Stimulated activated naive B cell treated with anti-CD40 and anti-IgM and Interleukin-4, amounts not matched to agents 10 μg/mL and 1 μg/mL and 100 μg/mL, for 72 hours (primary cell): ENCODE data around the gene ZNF330.
"Not testable (repeated sequence)": the region's sequence is repeated elsewhere in the genome, so short reads cannot be mapped to it uniquely, and the experiment has no call there.

Experiments used
- ATAC-seq, 2 donors: fragments of 150-1000 bp; cut with Tn5 transposase; replicated peaks; 2 replicates each; pipeline ENCODE4 v1.10.0; 2021; ENCODE audit warnings: moderate library complexity in 1 of 2
- DNase-seq: peaks from one replicate; pipeline ENCODE4 v3.0.0; 2021
- H3K27ac Mint-ChIP-seq: one replicate; pipeline ENCODE4 v1.8.0; 2022; ENCODE audit warnings: mild to moderate bottlenecking, mixed read lengths
- H3K27me3 Mint-ChIP-seq, 2 donors: one replicate each; pipeline ENCODE4 v1.8.0; 2022; ENCODE audit warnings: mixed read lengths in 2 of 2
- H3K36me3 Mint-ChIP-seq, 2 donors: one replicate each; pipeline ENCODE4 v1.8.0; 2022; ENCODE audit warnings: mixed read lengths in 2 of 2, mild to moderate bottlenecking in 1 of 2
- H3K4me1 Mint-ChIP-seq, 2 donors: one replicate each; pipeline ENCODE4 v1.8.0; 2022; ENCODE audit warnings: mixed read lengths in 2 of 2, mild to moderate bottlenecking in 1 of 2
- H3K4me3 Mint-ChIP-seq, 2 donors: one replicate each; pipeline ENCODE4 v1.8.0; 2022; ENCODE audit warnings: mild to moderate bottlenecking in 2 of 2, mixed read lengths in 2 of 2, moderate library complexity in 1 of 2
- H3K9me3 Mint-ChIP-seq, 2 donors: one replicate each; pipeline ENCODE4 v1.8.0; 2022; ENCODE audit warnings: mixed read lengths in 2 of 2, mild to moderate bottlenecking in 1 of 2

ZNF330 gene

GRCh38 chr4:141220691-141221659 lies at the start of gene ZNF330:
ZNF330 (plus strand) TSS chr4:141220895; CDS start chr4:141222372, 1,477 bp downstream.
- H3K4me3 Mint-ChIP-seq = peak within 1 kb of the TSS; percentile 90 to 97
- H3K36me3 Mint-ChIP-seq = peaks cover 14 to 18% of the 10 kb centered on the region in 2 donors
- H3K27ac Mint-ChIP-seq = peak within 1 kb of the TSS; percentile 96
- H3K9me3 Mint-ChIP-seq = no peaks in the 10 kb centered on the region
- DNase-seq (peak; percentile 86), ATAC-seq (peak; percentile 87 to 91)
- peaks cover 17 to 27% of the 10 kb centered on the region in 2 donors for H3K4me1 Mint-ChIP-seq
- H3K27me3 Mint-ChIP-seq = peaks cover 7 to 10% of the 10 kb centered on the region in 2 donors

- Mint-ChIP-seq H3K27ac (no peak overlapping the region), H3K9me3 (peaks cover 0 to 2% of the 10 kb centered on the region in 2 donors), H3K27me3 (peaks cover 5% of the 10 kb centered on the region in 2 donors), H3K4me1 (peaks cover 0 to 8% of the 10 kb centered on the region in 2 donors), H3K36me3 (no peaks in the 10 kb centered on the region), H3K4me3 (no peak overlapping the region)
- no peak for DNase-seq
- ATAC-seq = peak; percentile 59 to 60
Observed at GRCh38 chr4:141174457-141174856, 46.2 kb upstream of the ZNF330 start.

DNA sequence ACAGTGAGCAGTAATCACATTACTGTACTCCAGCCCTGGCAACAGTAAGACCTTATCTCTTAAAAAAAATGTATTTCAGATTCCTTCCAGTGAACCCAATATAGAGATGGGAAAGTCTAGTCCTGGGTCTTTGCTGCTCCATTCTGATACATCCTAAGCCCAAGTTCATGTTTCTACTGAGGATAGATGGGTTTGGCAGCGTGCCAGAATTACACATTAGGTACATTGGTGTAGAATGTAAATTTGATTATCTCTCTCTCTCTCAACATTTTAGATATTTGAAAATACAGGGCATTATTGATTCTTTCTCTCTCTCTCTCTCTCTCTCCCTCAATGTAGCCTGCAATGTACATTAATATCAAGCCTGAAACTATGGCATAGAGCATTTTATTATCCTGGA lies 43.5 kb upstream of the ZNF330 start:
- Mint-ChIP-seq H3K4me1 (peaks cover 0 to 8% of the 10 kb centered on the region in 2 donors), H3K27me3 (peaks cover 5 to 11% of the 10 kb centered on the region in 2 donors), H3K9me3 (no peaks in the 10 kb centered on the region), H3K4me3 (no peak overlapping the region), H3K36me3 (no peaks in the 10 kb centered on the region), H3K27ac (no peak overlapping the region)
- DNase-seq (no peak), ATAC-seq (no peak)

DNA sequence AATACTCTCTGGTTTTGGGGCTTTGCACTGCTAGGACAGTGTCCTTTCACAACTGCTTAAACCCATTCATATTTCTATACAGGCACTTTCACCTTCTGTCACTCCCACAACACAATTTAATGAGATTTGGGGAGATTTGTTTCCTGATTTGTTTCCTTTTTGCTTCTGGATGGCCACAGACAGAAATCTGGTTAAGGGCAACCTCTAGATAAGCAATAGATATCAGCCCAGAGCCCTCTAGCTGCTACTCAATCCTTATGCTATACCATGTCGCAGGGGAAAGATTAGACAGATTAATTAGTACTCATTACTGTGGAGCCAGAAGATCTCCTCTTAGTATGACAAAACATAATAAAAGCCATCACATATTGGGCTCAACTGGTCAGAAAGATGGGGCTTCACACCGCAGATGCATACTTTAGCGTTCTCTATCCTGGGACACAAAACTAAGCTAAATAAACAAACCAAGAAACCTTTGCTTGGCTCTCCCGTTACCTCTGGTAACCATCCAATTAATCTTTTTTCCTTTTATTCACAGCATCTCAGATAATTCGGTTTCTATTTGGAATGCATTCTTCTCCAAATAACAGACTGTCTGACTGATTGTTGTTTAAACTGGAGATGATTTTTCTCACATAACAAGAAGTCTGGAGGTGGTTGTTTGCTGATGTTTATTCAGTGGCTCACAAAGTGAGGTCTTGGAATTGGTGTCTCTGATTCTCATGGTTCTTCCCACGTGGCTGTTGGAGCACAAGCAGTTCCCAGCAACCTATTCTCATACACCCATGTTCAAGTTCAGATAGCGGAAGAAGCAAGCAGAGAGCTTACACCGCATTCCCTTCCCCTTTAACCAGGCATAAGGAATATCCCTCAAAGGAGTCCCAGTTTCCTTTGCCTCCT lies 41.0 kb upstream of the ZNF330 start:
- peaks cover 0 to under 1% of the 10 kb centered on the region in 2 donors for H3K4me1 Mint-ChIP-seq
- no peak for DNase-seq
- H3K27ac Mint-ChIP-seq = no peak overlapping the region
- peaks cover 0 to 2% of the 10 kb centered on the region in 2 donors for H3K9me3 Mint-ChIP-seq
- no peak for ATAC-seq
- H3K36me3 Mint-ChIP-seq = no peaks in the 10 kb centered on the region
- H3K27me3 Mint-ChIP-seq = peaks cover 5 to 18% of the 10 kb centered on the region in 2 donors
- H3K4me3 Mint-ChIP-seq = no peak overlapping the region

DNA sequence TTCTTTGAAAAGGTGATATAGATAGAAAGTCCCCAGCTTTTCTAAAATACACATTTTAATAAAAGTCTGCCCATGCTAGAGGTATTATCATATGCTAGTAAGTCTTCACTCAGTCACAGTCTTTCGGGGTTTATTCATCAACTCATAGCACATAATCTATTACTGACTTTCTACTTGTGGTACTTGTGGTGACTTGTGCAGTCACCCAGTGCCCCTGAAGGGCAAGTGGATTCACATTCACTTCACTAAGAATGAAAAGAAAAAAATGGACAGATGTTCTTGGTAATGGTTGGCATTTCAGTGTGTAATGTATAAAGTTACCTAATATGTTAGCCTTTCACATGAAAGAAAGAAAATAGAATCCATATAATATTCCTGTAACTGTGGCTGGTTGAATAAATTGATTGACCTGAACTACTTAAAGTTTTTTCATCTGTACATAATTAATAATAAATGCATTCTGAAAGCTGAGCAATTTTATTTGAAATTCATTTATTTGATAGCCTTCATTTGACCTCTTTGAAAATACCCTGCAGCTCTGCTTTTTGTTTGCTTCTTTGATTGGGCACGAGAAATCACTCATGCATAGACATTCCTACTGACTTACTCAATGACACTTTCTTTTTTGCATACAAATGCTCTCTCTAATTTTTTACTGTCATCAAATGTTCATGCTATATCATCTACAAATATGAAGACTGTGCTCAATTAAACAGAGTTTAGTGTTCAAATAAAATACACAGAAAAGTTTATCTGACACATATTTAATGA lies 39.5 kb upstream of the ZNF330 start:
- Mint-ChIP-seq H3K4me3 (no peak overlapping the region), H3K9me3 (peaks cover 0 to 2% of the 10 kb centered on the region in 2 donors), H3K36me3 (no peaks in the 10 kb centered on the region), H3K4me1 (no peaks in the 10 kb centered on the region), H3K27ac (no peak overlapping the region), H3K27me3 (peaks cover 5 to 19% of the 10 kb centered on the region in 2 donors)
- DNase-seq = no peak
- ATAC-seq = peak in 1 of 2 donors; percentile 42

DNA sequence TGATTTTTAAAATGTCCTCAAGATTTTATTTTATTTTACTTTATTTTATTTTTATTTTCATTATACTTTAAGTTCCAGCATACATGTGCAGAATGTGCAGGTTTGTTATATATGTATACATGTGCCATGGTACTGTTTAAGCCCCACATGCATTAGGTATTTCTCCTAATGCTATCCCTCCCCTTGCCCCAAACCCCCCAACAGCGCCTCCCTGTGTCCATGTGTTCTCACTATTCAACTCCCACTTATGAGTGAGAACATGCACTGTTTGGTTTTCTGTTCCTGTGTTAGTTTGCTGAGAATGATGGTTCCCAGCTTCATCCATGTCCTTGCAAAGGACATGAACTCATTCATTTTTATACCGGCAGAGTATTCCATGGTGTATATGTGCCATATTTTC lies 37.2 kb upstream of the ZNF330 start:
- H3K4me1 Mint-ChIP-seq, H3K9me3 Mint-ChIP-seq, H3K4me3 Mint-ChIP-seq, ATAC-seq, H3K27ac Mint-ChIP-seq, H3K36me3 Mint-ChIP-seq, DNase-seq: not testable (repeated sequence)
- peaks cover 12 to 28% of the 10 kb centered on the region in 2 donors for H3K27me3 Mint-ChIP-seq

- Mint-ChIP-seq H3K36me3 (no peaks in the 10 kb centered on the region), H3K9me3 (no peaks in the 10 kb centered on the region), H3K4me1 (no peaks in the 10 kb centered on the region), H3K4me3 (no peak overlapping the region), H3K27ac (no peak overlapping the region), H3K27me3 (peaks cover 15 to 23% of the 10 kb centered on the region in 2 donors)
- DNase-seq (no peak), ATAC-seq (no peak)
Observed at GRCh38 chr4:141192564-141192963, 28.1 kb upstream of the ZNF330 start.

DNA sequence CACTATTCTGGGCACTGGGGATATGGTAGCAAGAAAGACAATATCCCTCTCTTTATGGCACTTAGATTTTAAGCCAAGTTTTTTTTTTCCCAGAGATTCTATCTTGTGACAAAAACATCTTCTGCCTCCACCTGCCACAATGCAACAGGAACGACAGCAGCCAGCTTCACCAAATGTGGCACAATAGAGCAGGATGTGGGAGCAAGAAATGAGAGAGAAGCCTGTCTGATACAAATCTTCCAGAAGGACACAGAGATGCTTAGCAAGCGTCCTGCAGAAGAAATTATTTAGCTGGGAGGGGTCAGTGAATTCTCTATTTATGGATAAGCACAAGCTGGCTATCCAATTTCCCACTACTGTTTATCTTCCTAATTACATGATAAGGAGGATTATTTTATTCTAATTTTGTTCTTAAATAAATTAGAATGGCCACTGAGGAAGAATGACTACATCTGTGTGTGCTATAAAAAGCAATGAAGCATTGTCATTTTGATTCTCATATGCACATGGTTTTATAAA lies 27.1 kb upstream of the ZNF330 start:
- H3K27ac Mint-ChIP-seq = no peak overlapping the region
- H3K27me3 Mint-ChIP-seq = peaks cover 15 to 17% of the 10 kb centered on the region in 2 donors
- no peaks in the 10 kb centered on the region for H3K9me3 Mint-ChIP-seq
- ATAC-seq (no peak), DNase-seq (no peak)
- H3K4me1 Mint-ChIP-seq = no peaks in the 10 kb centered on the region
- H3K4me3 Mint-ChIP-seq = no peak overlapping the region
- H3K36me3 Mint-ChIP-seq = no peaks in the 10 kb centered on the region

DNA sequence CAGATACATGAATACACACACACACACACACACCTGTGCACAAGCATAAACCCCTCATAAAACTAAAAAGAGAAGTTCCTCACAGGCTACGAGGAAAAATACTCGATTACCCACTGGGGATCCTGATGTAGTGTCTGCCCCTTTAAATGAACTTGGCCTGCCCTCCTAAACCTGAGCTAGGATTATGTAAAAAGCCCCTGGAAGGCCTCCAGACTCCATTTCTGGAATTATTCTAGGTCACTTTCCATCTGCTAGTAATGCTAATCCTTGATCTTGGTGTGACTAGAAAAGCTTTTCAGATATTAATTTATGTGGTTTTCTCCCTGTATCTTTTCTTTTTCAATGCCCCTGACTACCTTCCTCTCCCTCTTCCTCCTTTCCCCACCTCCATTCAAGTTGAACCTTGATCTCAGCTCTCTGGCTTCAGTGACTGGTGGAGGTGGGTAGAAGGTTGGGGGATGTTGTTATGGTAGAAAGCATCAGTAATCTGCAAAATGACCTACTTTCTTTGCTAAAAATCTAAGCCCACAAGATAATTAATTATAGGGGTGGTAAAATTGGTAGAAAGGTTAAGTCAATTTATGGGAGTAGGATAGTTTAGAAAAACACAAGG lies 25.5 kb upstream of the ZNF330 start:
- no peak overlapping the region for H3K4me3 Mint-ChIP-seq
- H3K9me3 Mint-ChIP-seq = peaks cover 0 to 1% of the 10 kb centered on the region in 2 donors
- no peaks in the 10 kb centered on the region for H3K36me3 Mint-ChIP-seq
- no peak overlapping the region for H3K27ac Mint-ChIP-seq
- DNase-seq (no peak), ATAC-seq (no peak)
- peaks cover 9 to 11% of the 10 kb centered on the region in 2 donors for H3K27me3 Mint-ChIP-seq
- no peaks in the 10 kb centered on the region for H3K4me1 Mint-ChIP-seq

GRCh38 chr4:141196227-141196933 lies 24.3 kb upstream of the ZNF330 start:
- ATAC-seq = no peak
- Mint-ChIP-seq H3K4me3 (no peak overlapping the region), H3K27ac (no peak overlapping the region), H3K9me3 (peaks cover 0 to 2% of the 10 kb centered on the region in 2 donors), H3K36me3 (no peaks in the 10 kb centered on the region), H3K27me3 (peaks cover 8 to 9% of the 10 kb centered on the region in 2 donors), H3K4me1 (no peaks in the 10 kb centered on the region)
- no peak for DNase-seq

DNA sequence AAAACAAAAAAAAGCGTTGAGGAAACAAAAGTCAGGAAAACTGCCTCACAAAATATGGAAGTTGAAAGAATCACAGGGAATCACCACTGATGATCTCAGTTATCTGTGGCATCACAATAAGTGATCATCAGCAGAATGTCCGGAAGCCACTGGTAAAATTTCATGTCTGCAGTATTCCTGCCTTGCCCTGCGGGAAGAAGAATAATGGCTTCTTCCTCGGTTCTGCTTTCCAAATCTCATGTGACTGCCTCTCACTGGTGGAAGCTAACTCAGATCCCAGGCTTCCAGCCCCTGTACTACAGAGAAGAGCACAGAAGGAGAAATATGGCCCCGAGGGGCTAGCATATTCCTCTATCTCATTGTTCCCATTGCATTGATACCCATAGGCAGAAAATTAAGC lies 12.7 kb upstream of the ZNF330 start:
- Mint-ChIP-seq H3K27me3 (peaks cover 12 to 16% of the 10 kb centered on the region in 2 donors), H3K27ac (no peak overlapping the region), H3K9me3 (no peaks in the 10 kb centered on the region), H3K4me3 (no peak overlapping the region), H3K36me3 (no peaks in the 10 kb centered on the region), H3K4me1 (no peaks in the 10 kb centered on the region)
- DNase-seq (no peak), ATAC-seq (no peak)

DNA sequence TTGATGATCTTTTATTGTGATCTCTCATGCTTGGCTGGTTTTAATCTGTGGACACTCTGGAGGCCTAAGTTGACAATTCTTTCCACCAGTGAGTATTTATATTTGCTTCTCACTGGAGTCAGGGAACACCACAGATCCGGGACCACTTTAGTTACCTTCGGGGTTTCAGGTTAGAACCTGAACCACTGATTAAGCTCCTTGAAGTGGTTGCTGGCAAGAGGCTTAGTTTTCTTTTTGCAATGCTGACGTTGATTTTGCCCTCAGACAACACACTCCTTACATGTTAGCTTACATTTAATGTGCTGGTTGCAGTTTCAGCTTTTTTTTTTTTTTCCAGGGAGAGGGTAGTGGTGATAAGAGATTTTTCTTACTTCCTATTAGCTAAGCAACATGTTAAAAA lies 10.5 kb upstream of the ZNF330 start:
- no peak for DNase-seq
- Mint-ChIP-seq H3K27ac (no peak overlapping the region), H3K4me3 (no peak overlapping the region), H3K27me3 (peaks cover 18 to 21% of the 10 kb centered on the region in 2 donors), H3K36me3 (no peaks in the 10 kb centered on the region), H3K4me1 (no peaks in the 10 kb centered on the region), H3K9me3 (no peaks in the 10 kb centered on the region)
- ATAC-seq = no peak

DNA sequence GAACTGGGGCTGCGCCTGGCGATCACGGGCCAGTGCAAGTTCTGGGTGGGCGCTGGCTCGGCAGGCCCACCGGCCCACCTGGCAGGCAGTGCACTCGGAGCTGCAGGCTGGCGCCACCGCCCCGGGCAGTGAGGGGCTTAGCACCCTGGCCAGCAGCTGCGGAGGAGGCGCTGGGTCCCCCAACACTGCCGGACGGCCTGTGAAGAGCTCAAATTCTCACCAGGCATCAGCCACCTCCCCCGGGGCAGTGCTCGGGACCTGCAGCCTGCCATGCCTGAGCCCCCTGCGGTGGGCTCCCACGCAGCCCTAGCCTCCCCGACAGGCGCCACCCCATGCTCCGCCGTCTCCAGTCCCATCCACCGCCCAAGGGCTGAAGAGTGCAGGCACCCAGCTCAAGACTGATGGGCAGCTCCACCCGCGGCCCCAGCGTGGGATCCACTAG lies 7.1 kb upstream of the ZNF330 start:
- DNase-seq (no peak), ATAC-seq (no peak)
- Mint-ChIP-seq H3K9me3 (no peaks in the 10 kb centered on the region), H3K4me1 (no peaks in the 10 kb centered on the region), H3K27me3 (peaks cover 15 to 16% of the 10 kb centered on the region in 2 donors), H3K4me3 (no peak overlapping the region), H3K36me3 (no peaks in the 10 kb centered on the region), H3K27ac (no peak overlapping the region)
